Measurements from ENCODE around the gene NEK11.

DNA sequence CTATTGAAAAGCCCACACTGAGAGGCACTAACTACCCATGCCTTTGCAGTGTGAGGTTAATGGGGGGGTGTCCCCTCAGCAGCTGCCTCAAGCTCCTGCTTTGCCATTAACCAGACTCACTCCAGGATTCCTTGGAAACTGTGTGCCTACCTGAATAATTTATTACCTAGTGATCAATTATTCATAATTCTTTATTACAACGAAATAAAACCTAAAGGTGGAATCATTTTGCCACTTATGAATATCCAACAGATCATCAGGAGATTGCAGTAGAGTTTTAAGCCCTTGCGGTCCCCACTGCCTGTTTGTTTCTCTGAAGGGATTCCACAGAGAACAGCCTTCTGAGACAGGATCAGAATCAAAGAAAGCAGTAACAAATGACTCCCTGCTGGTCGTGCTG is 23.3 kb downstream of the NEK11 start:
- TF ChIP-seq L3MBTL2 (IDR thresholded peaks at IDR 0.05) (no peak), HMG20B (CRISPR knock-in tag; IDR thresholded peaks at IDR 0.05) (no peak), PTRF (tag; IDR thresholded peaks at IDR 0.05) (no peak), JUND (IDR thresholded peaks at IDR 0.05; ENCODE audit: borderline replicate concordance, low read depth, low read length) (no peak), JUND (tag; IDR thresholded peaks at IDR 0.05; ENCODE audit: borderline replicate concordance, low read depth, low read length) (no peak), POLR2A (conservative IDR thresholded peaks at IDR 0.05) (no peak)
